Measurements from ENCODE around the gene GLUL.

GLUL gene

DNA sequence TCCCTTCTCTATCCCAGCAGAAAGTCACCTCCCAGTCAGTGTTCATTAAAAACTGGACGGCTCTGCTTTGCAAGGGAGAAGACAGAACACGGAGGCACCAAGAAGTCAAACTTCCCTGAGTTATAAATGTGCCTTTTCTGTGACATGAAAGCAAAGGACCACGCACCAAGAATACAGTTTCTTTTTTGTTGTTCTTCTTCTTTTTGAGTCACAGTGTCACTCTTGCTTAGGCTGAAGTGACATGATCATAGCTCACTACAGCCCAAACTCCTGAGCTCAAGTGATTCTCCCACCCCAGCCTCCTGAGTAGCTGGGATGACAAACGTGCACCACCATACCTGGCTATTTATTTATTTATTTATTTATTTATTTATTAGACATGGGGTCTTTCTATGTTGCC lies 22.7 kb downstream of the GLUL start:
- no peak overlapping the region for H2AFZ ChIP-seq (ENCODE audit: low read depth, low read length)

DNA sequence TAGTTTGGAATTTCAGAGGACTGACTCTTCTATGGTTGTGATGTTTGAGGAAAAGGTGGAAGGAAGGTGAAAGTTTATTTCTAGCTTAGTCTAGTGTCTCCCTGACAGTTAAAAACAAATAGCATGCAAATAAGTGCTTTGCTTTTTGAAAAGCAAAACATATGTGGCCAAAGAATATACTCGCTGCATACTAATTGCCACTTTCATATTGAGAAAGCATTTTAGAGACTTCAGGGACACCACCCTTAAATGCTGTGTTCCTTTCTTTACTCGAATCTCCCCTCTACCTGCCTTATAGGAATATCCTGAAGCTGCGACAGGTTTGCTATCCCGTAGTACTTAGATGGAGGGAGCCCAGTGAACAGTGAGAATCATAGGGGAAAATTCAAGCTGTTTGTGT lies 23.2 kb downstream of the GLUL start:
- no peak overlapping the region for H3K4me3 ChIP-seq (ENCODE audit: low read depth in 1 of 2, low read length in 2 of 2)
- no peak for ATAC-seq (ENCODE audit: insufficient read depth, low read depth)

More for the DNA sequence above, 22.7 kb downstream of the GLUL start:
- no peak overlapping the region for H3K4me2 ChIP-seq (ENCODE audit: insufficient read depth, low read length)
- no peak overlapping the region for H3K9ac ChIP-seq (ENCODE audit: low read depth, low read length)
- H3K4me1 ChIP-seq (ENCODE audit: insufficient read depth, low read length), result no peaks in the 10 kb centered on the region
- no peak for TF ChIP-seq EZH2 (IDR thresholded peaks at IDR 0.05; ENCODE audit: borderline replicate concordance, low read depth, low read length, severe bottlenecking)
- H4K20me1 ChIP-seq (ENCODE audit: insufficient read depth, low read length), result no peaks in the 10 kb centered on the region
- no peak for ATAC-seq (ENCODE audit: insufficient read depth, low read depth)
- no peak overlapping the region for H3K4me3 ChIP-seq (ENCODE audit: low read depth in 1 of 2, low read length in 2 of 2)
- H3K9me3 ChIP-seq (ENCODE audit: insufficient read depth, low read length, severe bottlenecking), result no peaks in the 10 kb centered on the region
- H3K36me3 ChIP-seq (ENCODE audit: insufficient read depth, low read length), result no peaks in the 10 kb centered on the region
- no peak for DNase-seq
- H3K27me3 ChIP-seq (ENCODE audit: insufficient read depth, low read length, poor library complexity), result no peaks in the 10 kb centered on the region
- H3K79me2 ChIP-seq (ENCODE audit: insufficient read depth, low read length), result no peaks in the 10 kb centered on the region
- H3K27ac ChIP-seq (ENCODE audit: low read length), result no peak overlapping the region

DNA sequence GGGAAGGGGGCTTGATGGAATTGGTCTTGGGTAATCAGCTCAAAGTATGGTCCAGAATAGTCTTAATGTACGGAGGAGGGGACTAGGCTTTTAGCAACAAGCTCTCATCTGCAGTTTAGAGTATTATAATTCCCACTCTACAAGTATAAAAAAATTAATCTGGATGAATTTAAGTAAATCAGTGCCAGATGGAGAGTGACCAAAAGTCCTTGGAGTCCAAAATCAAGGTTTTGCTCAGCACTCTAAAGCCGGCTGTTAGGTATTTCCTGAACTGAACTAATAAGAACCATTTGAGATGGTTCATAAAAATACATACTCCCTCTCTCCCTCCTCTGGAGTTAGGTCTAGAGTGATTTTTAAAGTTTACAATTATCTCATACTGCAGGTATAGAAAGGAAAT lies 23.7 kb downstream of the GLUL start:
- Histone ChIP-seq H3K36me3 (ENCODE audit: insufficient read depth, low read length) (no peaks in the 10 kb centered on the region), H3K4me3 (ENCODE audit: low read depth in 1 of 2, low read length in 2 of 2) (no peak overlapping the region), H3K4me2 (ENCODE audit: insufficient read depth, low read length) (no peak overlapping the region), H3K9me3 (ENCODE audit: insufficient read depth, low read length, severe bottlenecking) (no peaks in the 10 kb centered on the region), H3K4me1 (ENCODE audit: insufficient read depth, low read length) (no peaks in the 10 kb centered on the region), H3K79me2 (ENCODE audit: insufficient read depth, low read length) (no peaks in the 10 kb centered on the region), H3K9ac (ENCODE audit: low read depth, low read length) (no peak overlapping the region), H2AFZ (ENCODE audit: low read depth, low read length) (no peak overlapping the region), H4K20me1 (ENCODE audit: insufficient read depth, low read length) (no peaks in the 10 kb centered on the region), H3K27me3 (ENCODE audit: insufficient read depth, low read length, poor library complexity) (no peaks in the 10 kb centered on the region), H3K27ac (ENCODE audit: low read length) (no peak overlapping the region)
- ATAC-seq (ENCODE audit: insufficient read depth, low read depth), result no peak
- no peak for DNase-seq
- TF ChIP-seq EZH2 (IDR thresholded peaks at IDR 0.05; ENCODE audit: borderline replicate concordance, low read depth, low read length, severe bottlenecking), result no peak
- TF ChIP-seq, protein P1, sequence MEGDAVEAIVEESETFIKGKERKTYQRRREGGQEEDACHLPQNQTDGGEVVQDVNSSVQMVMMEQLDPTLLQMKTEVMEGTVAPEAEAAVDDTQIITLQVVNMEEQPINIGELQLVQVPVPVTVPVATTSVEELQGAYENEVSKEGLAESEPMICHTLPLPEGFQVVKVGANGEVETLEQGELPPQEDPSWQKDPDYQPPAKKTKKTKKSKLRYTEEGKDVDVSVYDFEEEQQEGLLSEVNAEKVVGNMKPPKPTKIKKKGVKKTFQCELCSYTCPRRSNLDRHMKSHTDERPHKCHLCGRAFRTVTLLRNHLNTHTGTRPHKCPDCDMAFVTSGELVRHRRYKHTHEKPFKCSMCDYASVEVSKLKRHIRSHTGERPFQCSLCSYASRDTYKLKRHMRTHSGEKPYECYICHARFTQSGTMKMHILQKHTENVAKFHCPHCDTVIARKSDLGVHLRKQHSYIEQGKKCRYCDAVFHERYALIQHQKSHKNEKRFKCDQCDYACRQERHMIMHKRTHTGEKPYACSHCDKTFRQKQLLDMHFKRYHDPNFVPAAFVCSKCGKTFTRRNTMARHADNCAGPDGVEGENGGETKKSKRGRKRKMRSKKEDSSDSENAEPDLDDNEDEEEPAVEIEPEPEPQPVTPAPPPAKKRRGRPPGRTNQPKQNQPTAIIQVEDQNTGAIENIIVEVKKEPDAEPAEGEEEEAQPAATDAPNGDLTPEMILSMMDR (IDR thresholded peaks at IDR 0.05; ENCODE audit: borderline replicate concordance, extremely low read depth, low read length, poor library complexity, severe bottlenecking), result no peak

More for the DNA sequence above, 23.2 kb downstream of the GLUL start:
- no peak overlapping the region for H3K9ac ChIP-seq (ENCODE audit: low read depth, low read length)
- H3K27ac ChIP-seq (ENCODE audit: low read length), result no peak overlapping the region
- no peaks in the 10 kb centered on the region for H3K9me3 ChIP-seq (ENCODE audit: insufficient read depth, low read length, severe bottlenecking)
- H3K4me2 ChIP-seq (ENCODE audit: insufficient read depth, low read length), result no peak overlapping the region
- H3K4me1 ChIP-seq (ENCODE audit: insufficient read depth, low read length), result no peaks in the 10 kb centered on the region
- H4K20me1 ChIP-seq (ENCODE audit: insufficient read depth, low read length), result no peaks in the 10 kb centered on the region
- H2AFZ ChIP-seq (ENCODE audit: low read depth, low read length), result no peak overlapping the region
- no peak for DNase-seq
- TF ChIP-seq, protein P1 (IDR thresholded peaks at IDR 0.05; ENCODE audit: borderline replicate concordance, extremely low read depth, low read length, poor library complexity, severe bottlenecking), result no peak
- no peak for TF ChIP-seq EZH2 (IDR thresholded peaks at IDR 0.05; ENCODE audit: borderline replicate concordance, low read depth, low read length, severe bottlenecking)
- H3K36me3 ChIP-seq (ENCODE audit: insufficient read depth, low read length), result no peaks in the 10 kb centered on the region
- no peaks in the 10 kb centered on the region for H3K27me3 ChIP-seq (ENCODE audit: insufficient read depth, low read length, poor library complexity)
- H3K79me2 ChIP-seq (ENCODE audit: insufficient read depth, low read length), result no peaks in the 10 kb centered on the region

DNA sequence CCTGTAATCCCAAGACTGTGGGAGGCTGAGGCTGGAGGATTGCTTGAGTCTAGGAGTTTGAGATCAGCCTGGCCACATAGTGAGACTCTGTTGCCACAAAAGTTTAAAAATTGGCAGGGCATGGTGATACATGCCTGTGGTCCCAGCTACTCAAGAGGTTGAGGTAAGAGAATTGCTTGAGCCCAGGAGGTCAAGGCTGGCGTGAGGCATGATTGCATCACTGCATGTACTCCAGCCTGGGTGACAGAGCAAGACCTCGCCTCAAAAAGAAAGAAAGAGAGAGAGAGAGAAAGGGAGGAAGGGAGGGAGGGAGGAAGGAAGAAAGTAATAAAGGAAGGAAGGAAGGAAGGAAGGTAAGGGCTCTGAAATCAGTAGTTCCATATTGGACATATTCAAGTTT lies 25.0 kb downstream of the GLUL start:
- H3K4me1 ChIP-seq (ENCODE audit: insufficient read depth, low read length), result no peaks in the 10 kb centered on the region
- H3K9me3 ChIP-seq (ENCODE audit: insufficient read depth, low read length, severe bottlenecking), result no peaks in the 10 kb centered on the region
- DNase-seq (no peak), ATAC-seq (ENCODE audit: insufficient read depth, low read depth) (no peak)
- no peaks in the 10 kb centered on the region for H3K79me2 ChIP-seq (ENCODE audit: insufficient read depth, low read length)
- no peak overlapping the region for H2AFZ ChIP-seq (ENCODE audit: low read depth, low read length)
- H4K20me1 ChIP-seq (ENCODE audit: insufficient read depth, low read length), result no peaks in the 10 kb centered on the region
- H3K9ac ChIP-seq (ENCODE audit: low read depth, low read length), result no peak overlapping the region
- H3K27ac ChIP-seq (ENCODE audit: low read length), result no peak overlapping the region
- no peak overlapping the region for H3K4me2 ChIP-seq (ENCODE audit: insufficient read depth, low read length)
- no peaks in the 10 kb centered on the region for H3K27me3 ChIP-seq (ENCODE audit: insufficient read depth, low read length, poor library complexity)
- no peak for TF ChIP-seq EZH2 (IDR thresholded peaks at IDR 0.05; ENCODE audit: borderline replicate concordance, low read depth, low read length, severe bottlenecking)
- TF ChIP-seq, protein P1 (IDR thresholded peaks at IDR 0.05; ENCODE audit: borderline replicate concordance, extremely low read depth, low read length, poor library complexity, severe bottlenecking), result no peak
- no peaks in the 10 kb centered on the region for H3K36me3 ChIP-seq (ENCODE audit: insufficient read depth, low read length)
- H3K4me3 ChIP-seq (ENCODE audit: low read depth in 1 of 2, low read length in 2 of 2), result no peak overlapping the region

Data from DND-41 (cell line).